Stimulated activated CD8-positive, alpha-beta memory T cell treated with anti-CD3 and anti-CD28 coated beads, Interleukin-4, amount 100 ng/mL, for 1 hour (primary cell): ENCODE results near the gene TLK2.

Experiments
- DNase-seq, 2 donors: peaks; one replicate each; pipeline ENCODE4 v3.0.0-alpha.2; 2020; ENCODE audit warnings: low read depth in 2 of 2, low spot score in 1 of 2

Gene TLK2

GRCh38 chr17:62627219-62627903 lies 148.7 kb downstream of the TLK2 start, which contains the start of gene MRC2:
Gene MRC2 (plus strand): TSS chr17:62627670. CDS start chr17:62627803, 133 bp downstream.
- DNase-seq: no peak

GRCh38 chr17:62627904-62628633 lies 149.4 kb downstream of the TLK2 start:
- DNase-seq: no peak

- no peak for DNase-seq
Measured at GRCh38 chr17:62628831-62629555, 150.4 kb downstream of the TLK2 start.

- DNase-seq: no peak
Measured at GRCh38 chr17:62629556-62630364, 151.1 kb downstream of the TLK2 start.

GRCh38 chr17:62630365-62631085 lies 151.9 kb downstream of the TLK2 start:
- DNase-seq: no peak

- no peak for DNase-seq
Measured at GRCh38 chr17:62631086-62631935, 152.7 kb downstream of the TLK2 start.

GRCh38 chr17:62631936-62632924 lies 153.6 kb downstream of the TLK2 start:
- DNase-seq: no peak

GRCh38 chr17:62637809-62638208 lies 159.2 kb downstream of the TLK2 start:
- no peak for DNase-seq

GRCh38 chr17:62641153-62641552 lies 162.5 kb downstream of the TLK2 start:
- no peak for DNase-seq

GRCh38 chr17:62641951-62642350 lies 163.3 kb downstream of the TLK2 start:
- no peak for DNase-seq

- DNase-seq: no peak
Measured at GRCh38 chr17:62643496-62643895, 164.9 kb downstream of the TLK2 start.

- no peak for DNase-seq
Measured at GRCh38 chr17:62644487-62645173, 166.0 kb downstream of the TLK2 start.

- no peak for DNase-seq
Measured at GRCh38 chr17:62648251-62648955, 169.8 kb downstream of the TLK2 start.

- DNase-seq: no peak
Measured at GRCh38 chr17:62648956-62649294, 170.3 kb downstream of the TLK2 start.

- DNase-seq: no peak
Measured at GRCh38 chr17:62649570-62649969, 170.9 kb downstream of the TLK2 start.

- no peak for DNase-seq
Measured at GRCh38 chr17:62650587-62650986, 172.0 kb downstream of the TLK2 start.
